Subcutaneous adipose tissue (tissue), 4 donors: Measurements from ENCODE around the gene TOMM22. TPM values are rescaled to one million over a fixed set of nuclear protein-coding genes. Genes with fewer than 3 reads are reported as not detected.

ENCODE experiments used
- CTCF ChIP-seq: fragments of 450-650 bp; IDR thresholded peaks from one replicate; pipeline ENCODE4 v1.5.1; 2016; ENCODE audit warnings: low read depth, mild to moderate bottlenecking, control low read depth, antibody characterized with exemption, moderate library complexity
- total RNA-seq, 4 donors: library from RNA; depleted of rRNA; stranded (reverse); fragments of >200 nt; gene quantifications; one replicate each; pipeline ENCODE4 v1.1.0, GENCODE V29; 2016

TOMM22 gene
- total RNA-seq, result 10 to 100 TPM; 26.6 to 52.2 (median 30.0) TPM

- TF ChIP-seq CTCF, result no peak
Measured at GRCh38 chr22:38681582-38682335, at the start of gene TOMM22. TSS of gene TOMM22 (plus strand) at chr22:38681957. CDS start at chr22:38681979, 22 bp downstream.

GRCh38 chr22:38632528-38632927, 49.2 kb upstream of the TOMM22 start:
- TF ChIP-seq CTCF, result no peak

- TF ChIP-seq CTCF, result no peak
Measured at GRCh38 chr22:38638216-38638615, 43.5 kb upstream of the TOMM22 start.

- TF ChIP-seq CTCF, result no peak
Measured at GRCh38 chr22:38638728-38639127, 43.0 kb upstream of the TOMM22 start.

GRCh38 chr22:38641476-38642040, 40.2 kb upstream of the TOMM22 start:
- TF ChIP-seq CTCF, result no peak

- TF ChIP-seq CTCF, result no peak
Measured at GRCh38 chr22:38645430-38645829, 36.3 kb upstream of the TOMM22 start.

GRCh38 chr22:38649841-38650522, 31.8 kb upstream of the TOMM22 start:
- TF ChIP-seq CTCF, result no peak
